Peyer's patch (tissue), 4 donors: Measurements from ENCODE around the gene PGGHG.

Source experiments
- CTCF ChIP-seq, 6 experiments: fragments of 450-650 bp in 4 of 6; fragments of 200-600 bp in 2 of 6; sonication (generic) in 1 of 6; IDR thresholded peaks; one replicate each; pipeline ENCODE4 v1.5.1; 2017 to 2019; ENCODE audit warnings: antibody characterized with exemption in 6 of 6, mild to moderate bottlenecking in 3 of 6, moderate library complexity in 1 of 6
- POLR2A ChIP-seq, 2 donors: fragments of 450-650 bp; IDR thresholded peaks; one replicate each; pipeline ENCODE4 v1.5.1; 2017; ENCODE audit warnings: antibody characterized with exemption in 2 of 2, mild to moderate bottlenecking in 2 of 2, moderate library complexity in 2 of 2

GRCh38 chr11:305844-306211 is 16.9 kb downstream of the PGGHG start:
- TF ChIP-seq POLR2A (IDR thresholded peaks at IDR 0.05): no peak
- no peak for TF ChIP-seq CTCF (IDR thresholded peaks at IDR 0.05)
